H9 (cell line): ENCODE results near the gene CADM4. TPM values are rescaled to one million over a fixed set of nuclear protein-coding genes. Genes with fewer than 3 reads are reported as not detected.
"Not testable (repeated sequence)": the region's sequence is repeated elsewhere in the genome, so short reads cannot be mapped to it uniquely, and the experiment has no call there.

ENCODE experiments used
- DNase-seq: peaks from one replicate; pipeline ENCODE4 v3.0.0-alpha.2; 2017
- H2AFZ ChIP-seq: one replicate; pipeline ENCODE4 v1.6.1; 2013; ENCODE audit warnings: mild to moderate bottlenecking, low read length, control low read depth, moderate library complexity
- H2AK5ac ChIP-seq: 2 replicates; pipeline ENCODE4 v1.6.1; 2013; ENCODE audit warnings: low read length, control low read depth, mixed read lengths; ENCODE audit not compliant: insufficient read length
- H2BK120ac ChIP-seq: one replicate; pipeline ENCODE4 v1.6.1; 2013; ENCODE audit warnings: low read depth, mild to moderate bottlenecking, low read length, control low read depth, inconsistent platforms; ENCODE audit not compliant: poor library complexity, severe bottlenecking
- H2BK12ac ChIP-seq: 2 replicates; pipeline ENCODE4 v1.6.1; 2013; ENCODE audit warnings: low read length, control low read depth, mixed read lengths, low read depth; ENCODE audit not compliant: insufficient read length
- H2BK15ac ChIP-seq: 2 replicates; pipeline ENCODE4 v1.6.1; 2013; ENCODE audit warnings: low read depth, low read length, control low read depth
- H2BK20ac ChIP-seq: one replicate; pipeline ENCODE4 v1.6.1; 2013; ENCODE audit warnings: low read depth, mild to moderate bottlenecking, low read length, control low read depth, inconsistent platforms; ENCODE audit not compliant: poor library complexity, severe bottlenecking
- H2BK5ac ChIP-seq: 2 replicates; pipeline ENCODE4 v1.6.1; 2013; ENCODE audit warnings: low read length, control low read depth, mixed read lengths; ENCODE audit not compliant: insufficient read length
- H3K14ac ChIP-seq: 2 replicates; pipeline ENCODE4 v1.6.1; 2013; ENCODE audit warnings: low read length, control low read depth; ENCODE audit not compliant: insufficient read depth
- H3K18ac ChIP-seq: 2 replicates; pipeline ENCODE4 v1.6.1; 2013; ENCODE audit warnings: low read depth, mild to moderate bottlenecking, mixed read lengths, low read length, control low read depth; ENCODE audit not compliant: insufficient read length
- H3K23ac ChIP-seq: 2 replicates; pipeline ENCODE4 v1.6.1; 2013; ENCODE audit warnings: low read length, control low read depth, mixed read lengths, low read depth; ENCODE audit not compliant: insufficient read length
- H3K23me2 ChIP-seq: 2 replicates; pipeline ENCODE4 v1.6.1; 2013; ENCODE audit warnings: low read depth, mild to moderate bottlenecking, mixed read lengths, low read length, control low read depth; ENCODE audit not compliant: insufficient read length, poor library complexity, severe bottlenecking
- H3K27ac ChIP-seq: 2 replicates; pipeline ENCODE4 v1.5.1; 2013; ENCODE audit warnings: low read length, control low read depth, mixed read lengths, low read depth; ENCODE audit not compliant: insufficient read length
- H3K27me3 ChIP-seq: 2 replicates; pipeline ENCODE4 v1.6.1; 2013; ENCODE audit warnings: low read length, control low read depth, inconsistent platforms; ENCODE audit not compliant: insufficient read depth
- H3K4ac ChIP-seq: 2 replicates; pipeline ENCODE4 v1.6.1; 2013; ENCODE audit warnings: low read depth, mild to moderate bottlenecking, control low read depth, inconsistent platforms, low read length, moderate library complexity
- H3K4me1 ChIP-seq: 2 replicates; pipeline ENCODE4 v1.6.1; 2013; ENCODE audit warnings: low read length, control low read depth, inconsistent platforms; ENCODE audit not compliant: insufficient read depth
- H3K4me2 ChIP-seq: 2 replicates; pipeline ENCODE4 v1.6.1; 2013; ENCODE audit warnings: low read length, control low read depth, mixed read lengths; ENCODE audit not compliant: insufficient read length, insufficient read depth
- H3K56ac ChIP-seq: 2 replicates; pipeline ENCODE4 v1.6.1; 2013; ENCODE audit warnings: low read depth, mild to moderate bottlenecking, mixed read lengths, low read length, control low read depth; ENCODE audit not compliant: insufficient read length
- H3K79me1 ChIP-seq: 2 replicates; pipeline ENCODE4 v1.6.1; 2013; ENCODE audit warnings: low read depth, mild to moderate bottlenecking, moderate library complexity, low read length, control low read depth, inconsistent platforms; ENCODE audit not compliant: insufficient read depth, poor library complexity, severe bottlenecking
- H3K79me2 ChIP-seq: 2 replicates; pipeline ENCODE4 v1.6.1; 2013; ENCODE audit warnings: low read length, control low read depth, inconsistent platforms; ENCODE audit not compliant: insufficient read depth
- H3K9ac ChIP-seq: 2 replicates; pipeline ENCODE4 v1.6.1; 2013; ENCODE audit warnings: low read length, control low read depth, mixed read lengths; ENCODE audit not compliant: insufficient read length; ENCODE audit errors: extremely low read depth
- H3K9me3 ChIP-seq: one replicate; pipeline ENCODE4 v1.6.1; 2013; ENCODE audit warnings: low read depth, low read length, inconsistent platforms; ENCODE audit not compliant: control insufficient read depth
- H3T11ph ChIP-seq: one replicate; pipeline ENCODE4 v1.6.1; 2013; ENCODE audit warnings: mild to moderate bottlenecking, low read length, control low read depth, inconsistent platforms
- H4K20me1 ChIP-seq: one replicate; pipeline ENCODE4 v1.6.1; 2013; ENCODE audit not compliant: control insufficient read depth, insufficient read length, insufficient read depth
- H4K5ac ChIP-seq: 2 replicates; pipeline ENCODE4 v1.6.1; 2013; ENCODE audit warnings: low read depth, mild to moderate bottlenecking, mixed read lengths, low read length, control low read depth; ENCODE audit not compliant: insufficient read length
- H4K8ac ChIP-seq: replicated peaks from 2 replicates; pipeline ENCODE4 v1.6.1; 2013; ENCODE audit warnings: low read length, control low read depth, mixed read lengths, low read depth; ENCODE audit not compliant: insufficient read length
- H4K91ac ChIP-seq: 2 replicates; pipeline ENCODE4 v1.6.1; 2013; ENCODE audit warnings: low read depth, mild to moderate bottlenecking, moderate library complexity, mixed read lengths, low read length, control low read depth; ENCODE audit not compliant: insufficient read length
- H3K27ac Mint-ChIP-seq, 3 experiments: 2 replicates in 2 of 3; 3 replicates in 1 of 3; pipeline ENCODE4 v1.8.0; 2020 to 2021; ENCODE audit warnings: mixed read lengths in 3 of 3, mild to moderate bottlenecking in 1 of 3, moderate library complexity in 1 of 3
- H3K27me3 Mint-ChIP-seq: 2 replicates; pipeline ENCODE4 v1.8.0; 2021; ENCODE audit warnings: low read depth, mild to moderate bottlenecking, moderate library complexity, mixed read lengths
- H3K36me3 Mint-ChIP-seq, 3 experiments: 2 replicates in 2 of 3; 3 replicates in 1 of 3; pipeline ENCODE4 v1.8.0; 2020 to 2021; ENCODE audit warnings: low read depth in 3 of 3, mixed read lengths in 3 of 3; ENCODE audit not compliant: insufficient read depth in 1 of 3
- H3K4me1 Mint-ChIP-seq, 2 experiments: 2 replicates each; pipeline ENCODE4 v1.8.0; 2020; ENCODE audit warnings: mixed read lengths in 2 of 2
- H3K4me3 Mint-ChIP-seq, 2 experiments: 2 replicates in 1 of 2; 3 replicates in 1 of 2; pipeline ENCODE4 v1.8.0; 2020 to 2021; ENCODE audit warnings: mild to moderate bottlenecking in 2 of 2, mixed read lengths in 2 of 2, moderate library complexity in 1 of 2
- H3K9me3 Mint-ChIP-seq, 2 experiments: 2 replicates in 1 of 2; 3 replicates in 1 of 2; pipeline ENCODE4 v1.8.0; 2020; ENCODE audit warnings: mild to moderate bottlenecking in 2 of 2, mixed read lengths in 2 of 2, moderate library complexity in 1 of 2
- WGBS: extraction: QIAGEN DNeasy Blood & Tissue Kit; methylation state at CpG from one replicate; pipeline ENCODE4 v1.1.7; 2013; ENCODE audit warnings: missing lambda C conversion rate, low lambda C conversion rate, mixed read lengths; ENCODE audit not compliant: insufficient read length; ENCODE audit errors: extremely low coverage; 5-methylcytosine and 5-hydroxymethylcytosine counted together
- total RNA-seq: library from RNA; stranded (reverse); gene quantifications from 2 replicates; pipeline ENCODE4 v1.2.1, GENCODE V29; 2021
- TF ChIP-seq, protein P1 (sequence below): fragments of 200-600 bp; sonication (generic); conservative IDR thresholded peaks from 3 replicates; pipeline ENCODE4 v1.8.0; 2021; ENCODE audit warnings: antibody characterized with exemption, mild to moderate bottlenecking

CADM4 gene
- total RNA-seq, 1 experiment from 2014 or later: 10.2 TPM

DNA sequence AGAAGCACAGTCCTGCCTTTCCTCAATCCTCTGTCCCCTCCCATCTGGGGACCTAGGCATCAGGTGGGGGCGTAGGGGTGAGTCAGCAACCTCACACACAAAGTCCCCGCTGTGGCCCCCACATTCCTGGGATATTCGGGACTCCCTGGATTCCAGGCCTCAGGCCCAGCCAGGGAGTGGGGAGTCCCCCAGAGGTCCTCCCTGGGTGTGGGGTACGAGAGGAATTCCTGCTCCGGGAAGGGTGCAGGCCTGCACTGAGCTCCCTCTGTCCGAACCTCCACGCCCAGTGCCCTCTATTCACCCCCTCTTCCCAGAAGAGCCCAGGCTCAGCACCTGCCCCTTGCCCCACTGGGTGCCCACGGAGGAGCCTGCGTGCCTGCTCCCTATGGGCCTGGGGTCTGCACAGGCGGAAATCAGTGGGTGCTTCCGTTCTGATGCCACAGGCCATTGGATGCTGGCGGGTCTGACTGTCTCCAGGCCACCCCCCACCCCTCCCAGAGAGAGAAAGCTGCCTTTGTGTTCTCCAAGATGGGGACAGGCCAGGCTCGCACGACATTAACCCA, 3.4 kb downstream of the CADM4 start:
- Mint-ChIP-seq H3K27me3 (peaks cover 72% of the 10 kb centered on the region), H3K36me3 (peaks cover 0 to 5% (median 0%) of the 10 kb centered on the region in 3 experiments; a peak in 2 of 7 replicates), H3K9me3 (peaks cover 0 to 2% of the 10 kb centered on the region in 2 experiments; a peak in 2 of 5 replicates), H3K4me1 (peaks cover 19 to 40% of the 10 kb centered on the region in 2 experiments), H3K27ac (no peak overlapping the region; a peak in 2 of 7 replicates), H3K4me3 (peak overlapping the region in 1 of 2 experiments; percentile 88; a peak in 3 of 5 replicates)
- no peak overlapping the region for H2BK20ac ChIP-seq
- H3K79me2 ChIP-seq: no peaks in the 10 kb centered on the region
- H3K56ac ChIP-seq: no peak overlapping the region
- H4K20me1 ChIP-seq: no peaks in the 10 kb centered on the region
- H3K4me2 ChIP-seq: peak overlapping the region; percentile 31
- H4K5ac ChIP-seq: no peak overlapping the region
- peak overlapping the region; percentile 16; the same call in 1 of the 2 replicates for H3K14ac ChIP-seq
- no peak overlapping the region for H3T11ph ChIP-seq
- H4K8ac ChIP-seq: no peak overlapping the region
- no peak overlapping the region for H3K4ac ChIP-seq
- no peak overlapping the region for H3K27ac ChIP-seq
- H2AK5ac ChIP-seq: no peak overlapping the region
- H3K9ac ChIP-seq: no peak overlapping the region
- TF ChIP-seq, protein P1, sequence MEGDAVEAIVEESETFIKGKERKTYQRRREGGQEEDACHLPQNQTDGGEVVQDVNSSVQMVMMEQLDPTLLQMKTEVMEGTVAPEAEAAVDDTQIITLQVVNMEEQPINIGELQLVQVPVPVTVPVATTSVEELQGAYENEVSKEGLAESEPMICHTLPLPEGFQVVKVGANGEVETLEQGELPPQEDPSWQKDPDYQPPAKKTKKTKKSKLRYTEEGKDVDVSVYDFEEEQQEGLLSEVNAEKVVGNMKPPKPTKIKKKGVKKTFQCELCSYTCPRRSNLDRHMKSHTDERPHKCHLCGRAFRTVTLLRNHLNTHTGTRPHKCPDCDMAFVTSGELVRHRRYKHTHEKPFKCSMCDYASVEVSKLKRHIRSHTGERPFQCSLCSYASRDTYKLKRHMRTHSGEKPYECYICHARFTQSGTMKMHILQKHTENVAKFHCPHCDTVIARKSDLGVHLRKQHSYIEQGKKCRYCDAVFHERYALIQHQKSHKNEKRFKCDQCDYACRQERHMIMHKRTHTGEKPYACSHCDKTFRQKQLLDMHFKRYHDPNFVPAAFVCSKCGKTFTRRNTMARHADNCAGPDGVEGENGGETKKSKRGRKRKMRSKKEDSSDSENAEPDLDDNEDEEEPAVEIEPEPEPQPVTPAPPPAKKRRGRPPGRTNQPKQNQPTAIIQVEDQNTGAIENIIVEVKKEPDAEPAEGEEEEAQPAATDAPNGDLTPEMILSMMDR: no peak
- no peaks in the 10 kb centered on the region for H3K79me1 ChIP-seq
- peaks cover 24% of the 10 kb centered on the region for H3K23me2 ChIP-seq
- peaks cover 20% of the 10 kb centered on the region; the same call in 1 of the 2 replicates for H3K27me3 ChIP-seq
- peaks cover 3% of the 10 kb centered on the region; the same call in 1 of the 2 replicates for H3K4me1 ChIP-seq
- no peak overlapping the region for H2BK120ac ChIP-seq
- no peak overlapping the region for H4K91ac ChIP-seq
- no CpG with 5 or more reads among the region's 14 CpGs for WGBS
- no peak overlapping the region for H3K18ac ChIP-seq
- DNase-seq: peak; percentile 50
- no peaks in the 10 kb centered on the region for H3K9me3 ChIP-seq
- no peak overlapping the region for H2AFZ ChIP-seq
- H2BK15ac ChIP-seq: no peak overlapping the region
- H2BK12ac ChIP-seq: no peak overlapping the region
- no peak overlapping the region for H3K23ac ChIP-seq
- H2BK5ac ChIP-seq: no peak overlapping the region

DNA sequence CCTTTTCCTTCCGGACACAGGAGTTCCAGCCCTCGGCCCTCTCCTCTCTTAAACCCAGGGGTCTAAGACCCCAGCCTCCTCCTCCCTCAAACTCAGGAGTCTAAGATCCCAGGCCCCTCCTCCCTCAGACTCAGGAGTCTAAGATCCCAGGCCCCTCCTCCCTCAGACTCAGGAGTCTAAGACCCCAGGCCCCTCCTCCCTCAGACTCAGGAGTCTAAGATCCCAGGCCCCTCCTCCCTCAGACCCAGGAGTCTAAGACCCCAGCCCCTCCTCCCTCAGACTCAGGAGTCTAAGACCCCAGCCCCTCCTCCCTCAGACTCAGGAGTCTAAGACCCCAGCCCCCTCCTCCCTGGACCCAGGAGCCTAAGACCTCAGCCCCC, 4.1 kb downstream of the CADM4 start:
- H3K4ac ChIP-seq, H3K9me3 Mint-ChIP-seq, H4K91ac ChIP-seq, H4K8ac ChIP-seq, H3K27ac ChIP-seq, H3K36me3 Mint-ChIP-seq, H4K20me1 ChIP-seq, H3K9me3 ChIP-seq, H2BK15ac ChIP-seq, H3K79me1 ChIP-seq, H3K56ac ChIP-seq, H3K79me2 ChIP-seq, H2BK120ac ChIP-seq, H3K9ac ChIP-seq, H2AFZ ChIP-seq, H4K5ac ChIP-seq, H3K23ac ChIP-seq, H3T11ph ChIP-seq, H3K4me1 ChIP-seq, H2BK12ac ChIP-seq, H2BK5ac ChIP-seq, H2BK20ac ChIP-seq, H2AK5ac ChIP-seq: not testable (repeated sequence)
- Mint-ChIP-seq H3K4me1 (peaks cover 18 to 37% of the 10 kb centered on the region in 2 experiments), H3K27me3 (peaks cover 70% of the 10 kb centered on the region), H3K4me3 (peak overlapping the region; percentile 61 to 88), H3K27ac (peak overlapping the region; percentile 74 to 94 (median 91); a peak in 5 of 7 replicates)
- Histone ChIP-seq H3K23me2 (peaks cover 24% of the 10 kb centered on the region), H3K27me3 (peaks cover 18% of the 10 kb centered on the region; the same call in 1 of the 2 replicates), H3K18ac (peak overlapping the region; percentile 33), H3K14ac (peak overlapping the region; percentile 41; the same call in 1 of the 2 replicates), H3K4me2 (peak overlapping the region; percentile 63)
- DNase-seq: peak; percentile 34
- no CpG with 5 or more reads among the region's 2 CpGs for WGBS
